ENCODE data around the gene NF2. TPM values are rescaled to one million over a fixed set of nuclear protein-coding genes. Genes with fewer than 3 reads are reported as not detected.

NF2 gene
- total RNA-seq, 1 experiment from 2014 or later: 40.5 TPM

DNA sequence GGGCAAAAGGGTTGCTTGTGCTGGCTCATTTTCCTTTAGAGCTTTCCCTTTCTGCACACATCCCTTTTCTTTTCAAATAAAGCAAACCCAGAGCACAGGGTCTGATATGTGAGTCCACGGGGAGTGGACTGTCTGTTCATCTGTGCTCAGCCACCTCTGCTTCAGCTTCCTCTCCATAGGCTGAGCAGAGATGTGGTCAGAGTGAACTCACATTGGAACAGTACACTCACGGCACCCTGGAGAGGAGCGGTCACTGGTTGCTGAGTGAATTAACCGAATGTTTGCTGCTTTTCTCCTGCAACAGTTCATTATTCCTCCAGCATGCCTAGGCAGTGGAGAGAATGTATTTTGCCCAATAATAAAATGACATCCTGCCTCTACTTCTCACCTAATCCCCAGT, 80.1 kb downstream of the NF2 start:
- H3K27ac ChIP-seq (ENCODE audit: low read depth, low read length, poor library complexity, severe bottlenecking): no peak overlapping the region
- TF ChIP-seq, protein P1, sequence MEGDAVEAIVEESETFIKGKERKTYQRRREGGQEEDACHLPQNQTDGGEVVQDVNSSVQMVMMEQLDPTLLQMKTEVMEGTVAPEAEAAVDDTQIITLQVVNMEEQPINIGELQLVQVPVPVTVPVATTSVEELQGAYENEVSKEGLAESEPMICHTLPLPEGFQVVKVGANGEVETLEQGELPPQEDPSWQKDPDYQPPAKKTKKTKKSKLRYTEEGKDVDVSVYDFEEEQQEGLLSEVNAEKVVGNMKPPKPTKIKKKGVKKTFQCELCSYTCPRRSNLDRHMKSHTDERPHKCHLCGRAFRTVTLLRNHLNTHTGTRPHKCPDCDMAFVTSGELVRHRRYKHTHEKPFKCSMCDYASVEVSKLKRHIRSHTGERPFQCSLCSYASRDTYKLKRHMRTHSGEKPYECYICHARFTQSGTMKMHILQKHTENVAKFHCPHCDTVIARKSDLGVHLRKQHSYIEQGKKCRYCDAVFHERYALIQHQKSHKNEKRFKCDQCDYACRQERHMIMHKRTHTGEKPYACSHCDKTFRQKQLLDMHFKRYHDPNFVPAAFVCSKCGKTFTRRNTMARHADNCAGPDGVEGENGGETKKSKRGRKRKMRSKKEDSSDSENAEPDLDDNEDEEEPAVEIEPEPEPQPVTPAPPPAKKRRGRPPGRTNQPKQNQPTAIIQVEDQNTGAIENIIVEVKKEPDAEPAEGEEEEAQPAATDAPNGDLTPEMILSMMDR (conservative IDR thresholded peaks at IDR 0.05; ENCODE audit: low read depth, low read length): no peak
- TF ChIP-seq EZH2 (IDR thresholded peaks at IDR 0.05; ENCODE audit: borderline replicate concordance, low read depth, low read length, poor library complexity, severe bottlenecking): no peak

DNA sequence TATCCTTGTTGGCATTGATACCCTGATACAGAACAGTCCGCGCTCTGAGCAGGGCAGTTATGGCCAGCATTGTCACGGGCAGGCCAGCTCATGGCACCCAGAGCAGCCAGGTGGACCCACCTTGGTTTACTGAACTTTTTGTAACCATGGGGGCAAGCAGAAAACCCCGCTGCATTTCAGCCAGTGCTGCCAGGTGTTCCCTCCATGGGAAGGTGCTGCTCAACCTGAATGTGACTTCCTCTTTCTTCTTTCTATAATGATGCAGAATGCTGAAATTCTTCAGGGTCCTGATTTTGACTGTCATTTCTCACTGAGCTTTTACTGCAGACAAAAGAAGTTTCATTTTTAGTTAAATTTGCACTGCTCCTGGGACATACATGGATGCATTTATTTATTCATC, 80.8 kb downstream of the NF2 start:
- Histone ChIP-seq H3K9me3 (ENCODE audit: low read depth, low read length, poor library complexity, severe bottlenecking) (no peaks in the 10 kb centered on the region), H3K27ac (ENCODE audit: low read depth, low read length, poor library complexity, severe bottlenecking) (no peak overlapping the region), H3K36me3 (ENCODE audit: insufficient read depth, low read length, poor library complexity, severe bottlenecking) (no peaks in the 10 kb centered on the region), H3K27me3 (replicated peaks; ENCODE audit: insufficient read depth, low read depth, low read length, poor library complexity) (no peaks in the 10 kb centered on the region), H3K4me1 (ENCODE audit: insufficient read depth, low read length, poor library complexity, severe bottlenecking) (peaks cover 24% of the 10 kb centered on the region), H3K4me3 (ENCODE audit: low read depth, low read length, poor library complexity, severe bottlenecking) (no peak overlapping the region)
- TF ChIP-seq, protein P1 (conservative IDR thresholded peaks at IDR 0.05; ENCODE audit: low read depth, low read length): no peak
- TF ChIP-seq EZH2 (IDR thresholded peaks at IDR 0.05; ENCODE audit: borderline replicate concordance, low read depth, low read length, poor library complexity, severe bottlenecking): no peak
- no peak for DNase-seq (ENCODE audit: low spot score)
- ChIA-PET CTCF (no interaction called here), POLR2A (ENCODE audit: low non-redundant PET) (interaction anchor here (0.7 kb wide), 1 partner anchor 394 kb away, joined by 3 read pairs; no protein-coding TSS in a partner anchor)
- no TSS peak for BruUV-seq (replicated peaks)
- intact Hi-C loops (cut with micrococcal nuclease; ENCODE audit: unreplicated experiment): no loop called here

More for the DNA sequence above, 80.1 kb downstream of the NF2 start:
- Histone ChIP-seq H3K36me3 (ENCODE audit: insufficient read depth, low read length, poor library complexity, severe bottlenecking) (no peaks in the 10 kb centered on the region), H3K9me3 (ENCODE audit: low read depth, low read length, poor library complexity, severe bottlenecking) (no peaks in the 10 kb centered on the region), H3K27me3 (replicated peaks; ENCODE audit: insufficient read depth, low read depth, low read length, poor library complexity) (no peaks in the 10 kb centered on the region), H3K4me3 (ENCODE audit: low read depth, low read length, poor library complexity, severe bottlenecking) (no peak overlapping the region), H3K4me1 (ENCODE audit: insufficient read depth, low read length, poor library complexity, severe bottlenecking) (peaks cover 17% of the 10 kb centered on the region)
- ChIA-PET POLR2A (ENCODE audit: low non-redundant PET) (interaction anchor here (0.6 to 0.7 kb wide), 2 partner anchors 152 to 395 kb away, joined by 3 read pairs; no protein-coding TSS in a partner anchor), CTCF (no interaction called here)
- BruUV-seq (replicated peaks): no TSS peak
- intact Hi-C loops (cut with micrococcal nuclease; ENCODE audit: unreplicated experiment): no loop called here
- no peak for DNase-seq (ENCODE audit: low spot score)

DNA sequence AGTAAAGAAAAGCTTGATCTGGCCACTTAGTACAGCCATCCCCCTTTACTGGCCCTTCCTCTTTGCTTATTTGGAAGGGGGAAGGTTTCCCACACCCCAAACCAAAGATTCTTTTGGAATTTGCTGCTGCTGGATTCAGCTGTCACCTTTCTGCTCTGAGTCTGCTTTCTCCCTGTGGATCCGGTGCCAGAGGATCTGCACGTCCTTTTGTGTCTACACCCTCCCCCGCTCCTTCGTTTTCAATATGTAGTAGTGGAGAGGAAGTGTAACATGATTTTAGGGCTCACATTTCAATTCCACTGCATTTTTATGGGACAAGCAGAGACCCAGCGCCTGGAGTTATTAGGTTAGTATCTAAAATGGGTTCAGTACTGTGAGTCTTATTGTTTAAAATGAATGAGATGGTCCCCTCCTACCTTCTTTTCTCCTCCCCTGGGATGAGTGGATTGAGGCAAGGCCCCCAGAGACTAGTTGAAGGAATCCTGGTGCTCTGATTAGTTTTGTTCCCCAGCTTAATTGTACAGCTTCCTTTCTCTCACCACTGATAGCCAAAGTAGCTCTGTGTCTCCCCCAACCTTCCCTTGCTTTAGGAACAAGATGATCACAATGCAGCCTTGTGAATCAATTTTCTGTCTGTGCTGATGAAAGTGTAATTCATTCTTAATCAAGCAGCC, 85.9 kb downstream of the NF2 start:
- CTCF ChIA-PET: interaction anchor here (0.6 to 1.8 kb wide), 7 partner anchors 8 to 400 kb away, joined by 3 to 18 read pairs (median 5); no protein-coding TSS in a partner anchor
- no TSS peak for BruUV-seq (replicated peaks)
- Histone ChIP-seq H3K4me3 (ENCODE audit: low read depth, low read length, poor library complexity, severe bottlenecking) (peak overlapping the region; percentile 13), H3K36me3 (ENCODE audit: insufficient read depth, low read length, poor library complexity, severe bottlenecking) (no peaks in the 10 kb centered on the region), H3K4me1 (ENCODE audit: insufficient read depth, low read length, poor library complexity, severe bottlenecking) (peaks cover 60% of the 10 kb centered on the region), H3K9me3 (ENCODE audit: low read depth, low read length, poor library complexity, severe bottlenecking) (no peaks in the 10 kb centered on the region), H3K27ac (ENCODE audit: low read depth, low read length, poor library complexity, severe bottlenecking) (peak overlapping the region; percentile 71), H3K27me3 (replicated peaks; ENCODE audit: insufficient read depth, low read depth, low read length, poor library complexity) (no peaks in the 10 kb centered on the region)
- DNase-seq (ENCODE audit: low spot score): peak; percentile 88
- POLR2A ChIA-PET (ENCODE audit: low non-redundant PET): interaction anchor here (0.6 to 0.7 kb wide), 4 partner anchors 20 to 1349 kb away, joined by 3 to 21 read pairs (median 4); no protein-coding TSS in a partner anchor
- intact Hi-C loops (cut with micrococcal nuclease; ENCODE audit: unreplicated experiment): no loop called here
- no peak for TF ChIP-seq EZH2 (IDR thresholded peaks at IDR 0.05; ENCODE audit: borderline replicate concordance, low read depth, low read length, poor library complexity, severe bottlenecking)
- TF ChIP-seq, protein P1 (conservative IDR thresholded peaks at IDR 0.05; ENCODE audit: low read depth, low read length): no peak
